GM21529 (cell line): ENCODE measurements around the gene SIK1.
"Not testable (repeated sequence)": the region's sequence is repeated elsewhere in the genome, so short reads cannot be mapped to it uniquely, and the experiment has no call there.

Experiments used
- ATAC-seq: cut with Tn5 transposase; IDR thresholded peaks from one replicate; pipeline ENCODE4 v1.9.1; 2021; ENCODE audit not compliant: unreplicated experiment

SIK1 gene

GRCh38 chr21:43398000-43398399 lies 28.9 kb downstream of the SIK1 start:
- not testable (repeated sequence) for ATAC-seq

- ATAC-seq, result not testable (repeated sequence)
Observed at GRCh38 chr21:43397439-43397808, 29.5 kb downstream of the SIK1 start.

GRCh38 chr21:43396788-43397438 lies 30.0 kb downstream of the SIK1 start:
- ATAC-seq, result not testable (repeated sequence)

GRCh38 chr21:43383351-43383750 lies 43.6 kb downstream of the SIK1 start:
- not testable (repeated sequence) for ATAC-seq

- ATAC-seq, result not testable (repeated sequence)
Observed at GRCh38 chr21:43382902-43383301, 44.0 kb downstream of the SIK1 start.

- ATAC-seq, result not testable (repeated sequence)
Observed at GRCh38 chr21:43380852-43381533, 45.9 kb downstream of the SIK1 start.

GRCh38 chr21:43380337-43380736 lies 46.6 kb downstream of the SIK1 start:
- not testable (repeated sequence) for ATAC-seq

- not testable (repeated sequence) for ATAC-seq
Observed at GRCh38 chr21:43379626-43380122, 47.3 kb downstream of the SIK1 start.

GRCh38 chr21:43376478-43376882 lies 50.5 kb downstream of the SIK1 start:
- no peak for ATAC-seq

- no peak for ATAC-seq
Observed at GRCh38 chr21:43375837-43376477, 51.0 kb downstream of the SIK1 start.

GRCh38 chr21:43375006-43375836 lies 51.7 kb downstream of the SIK1 start:
- ATAC-seq, result no peak

GRCh38 chr21:43374228-43374885 lies 52.6 kb downstream of the SIK1 start:
- ATAC-seq, result no peak

GRCh38 chr21:43373362-43374227 lies 53.3 kb downstream of the SIK1 start:
- ATAC-seq, result no peak

- no peak for ATAC-seq
Observed at GRCh38 chr21:43372663-43373361, 54.1 kb downstream of the SIK1 start.

GRCh38 chr21:43371786-43372185 lies 55.1 kb downstream of the SIK1 start:
- no peak for ATAC-seq

- ATAC-seq, result no peak
Observed at GRCh38 chr21:43370888-43371570, 55.9 kb downstream of the SIK1 start.

- ATAC-seq, result no peak
Observed at GRCh38 chr21:43370091-43370658, 56.8 kb downstream of the SIK1 start.

- ATAC-seq, result no peak
Observed at GRCh38 chr21:43369596-43370090, 57.3 kb downstream of the SIK1 start.
